Measurements from ENCODE around the gene MOB2. TPM values are rescaled to one million over a fixed set of nuclear protein-coding genes. Genes with fewer than 3 reads are reported as not detected.

Gene MOB2
- total and polyA plus RNA-seq, 2 of the 13 experiments (the other 11 are each of a cell fraction or from before 2014, with no cell fraction given): 21.8 to 27.7 TPM

DNA sequence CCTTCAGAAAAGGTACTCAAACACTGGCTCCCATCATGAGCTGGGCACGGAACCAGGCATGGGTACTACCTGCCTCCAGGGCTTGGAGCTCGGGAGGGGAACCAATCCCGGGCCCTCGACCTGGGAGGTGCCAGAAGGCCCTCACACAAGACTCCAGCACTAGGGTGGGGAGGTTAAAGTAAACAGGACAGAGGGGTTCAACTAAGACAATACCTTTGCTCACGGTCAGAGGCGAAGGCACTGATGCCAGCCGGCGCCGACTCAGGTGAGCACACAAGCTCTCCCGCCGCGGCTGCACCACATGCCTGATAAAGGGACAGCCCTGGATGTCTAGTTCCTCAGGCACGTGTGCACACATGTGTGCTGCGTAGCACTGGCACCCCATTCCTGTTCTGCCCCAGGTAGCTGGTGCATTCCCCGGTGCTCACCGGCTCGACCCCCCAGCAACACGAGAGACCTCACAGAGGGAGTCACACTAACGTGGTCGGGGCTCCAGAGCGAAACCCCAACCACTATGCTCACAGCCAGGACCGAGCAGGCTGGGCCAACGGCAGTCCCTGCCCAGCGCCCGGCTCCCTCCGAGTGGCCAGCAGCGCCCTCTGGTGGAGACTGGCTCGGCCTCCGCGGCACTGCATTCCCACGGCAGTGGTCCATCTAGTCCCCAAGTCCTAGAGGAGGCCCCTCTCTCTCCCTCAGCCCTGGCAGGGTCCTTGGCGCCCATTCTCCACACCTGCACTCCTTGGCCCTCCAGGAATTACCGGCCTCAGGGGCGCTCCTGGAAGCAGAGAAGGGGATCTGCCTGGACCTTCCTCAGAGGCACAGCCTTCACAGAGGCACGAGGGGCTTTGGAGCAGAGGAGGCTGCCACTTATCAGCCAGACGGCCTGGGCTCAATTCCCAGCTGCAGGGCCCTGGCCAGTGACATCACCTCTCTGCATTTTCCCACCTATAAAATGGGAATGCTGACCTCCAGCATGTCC lies 28.8 kb upstream of the MOB2 start (continued):
- TF ChIP-seq, protein P1, sequence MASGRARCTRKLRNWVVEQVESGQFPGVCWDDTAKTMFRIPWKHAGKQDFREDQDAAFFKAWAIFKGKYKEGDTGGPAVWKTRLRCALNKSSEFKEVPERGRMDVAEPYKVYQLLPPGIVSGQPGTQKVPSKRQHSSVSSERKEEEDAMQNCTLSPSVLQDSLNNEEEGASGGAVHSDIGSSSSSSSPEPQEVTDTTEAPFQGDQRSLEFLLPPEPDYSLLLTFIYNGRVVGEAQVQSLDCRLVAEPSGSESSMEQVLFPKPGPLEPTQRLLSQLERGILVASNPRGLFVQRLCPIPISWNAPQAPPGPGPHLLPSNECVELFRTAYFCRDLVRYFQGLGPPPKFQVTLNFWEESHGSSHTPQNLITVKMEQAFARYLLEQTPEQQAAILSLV (CRISPR knock-in tag; IDR thresholded peaks at IDR 0.05; ENCODE audit: borderline replicate concordance): 0 out of 2 replicates have a peak, but pooled peaks have one; percentile 20
- TF ChIP-seq ZNF205 (CRISPR knock-in tag; IDR thresholded peaks at IDR 0.05) (no peak), ZNF891 (CRISPR knock-in tag; IDR thresholded peaks at IDR 0.05) (0 out of 2 replicates have a peak, but pooled peaks have one; percentile 24), FOSL1 (CRISPR knock-in tag; IDR thresholded peaks at IDR 0.05; ENCODE audit: borderline replicate concordance) (no peak), TBX2 (CRISPR knock-in tag; IDR thresholded peaks at IDR 0.05; ENCODE audit: borderline replicate concordance) (no peak; the same call in 1 of the 2 replicates), ZNF577 (CRISPR knock-in tag; IDR thresholded peaks at IDR 0.05; ENCODE audit: borderline replicate concordance, low read depth) (no peak), FOXO1 (CRISPR knock-in tag; IDR thresholded peaks at IDR 0.05) (no peak), HOXA3 (CRISPR knock-in tag; IDR thresholded peaks at IDR 0.05) (no peak)
- TF ChIP-seq, protein P2, sequence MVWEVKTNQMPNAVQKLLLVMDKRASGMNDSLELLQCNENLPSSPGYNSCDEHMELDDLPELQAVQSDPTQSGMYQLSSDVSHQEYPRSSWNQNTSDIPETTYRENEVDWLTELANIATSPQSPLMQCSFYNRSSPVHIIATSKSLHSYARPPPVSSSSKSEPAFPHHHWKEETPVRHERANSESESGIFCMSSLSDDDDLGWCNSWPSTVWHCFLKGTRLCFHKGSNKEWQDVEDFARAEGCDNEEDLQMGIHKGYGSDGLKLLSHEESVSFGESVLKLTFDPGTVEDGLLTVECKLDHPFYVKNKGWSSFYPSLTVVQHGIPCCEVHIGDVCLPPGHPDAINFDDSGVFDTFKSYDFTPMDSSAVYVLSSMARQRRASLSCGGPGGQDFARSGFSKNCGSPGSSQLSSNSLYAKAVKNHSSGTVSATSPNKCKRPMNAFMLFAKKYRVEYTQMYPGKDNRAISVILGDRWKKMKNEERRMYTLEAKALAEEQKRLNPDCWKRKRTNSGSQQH (CRISPR knock-in tag; IDR thresholded peaks at IDR 0.05; ENCODE audit: low read depth): no peak
- TF ChIP-seq, protein P3, sequence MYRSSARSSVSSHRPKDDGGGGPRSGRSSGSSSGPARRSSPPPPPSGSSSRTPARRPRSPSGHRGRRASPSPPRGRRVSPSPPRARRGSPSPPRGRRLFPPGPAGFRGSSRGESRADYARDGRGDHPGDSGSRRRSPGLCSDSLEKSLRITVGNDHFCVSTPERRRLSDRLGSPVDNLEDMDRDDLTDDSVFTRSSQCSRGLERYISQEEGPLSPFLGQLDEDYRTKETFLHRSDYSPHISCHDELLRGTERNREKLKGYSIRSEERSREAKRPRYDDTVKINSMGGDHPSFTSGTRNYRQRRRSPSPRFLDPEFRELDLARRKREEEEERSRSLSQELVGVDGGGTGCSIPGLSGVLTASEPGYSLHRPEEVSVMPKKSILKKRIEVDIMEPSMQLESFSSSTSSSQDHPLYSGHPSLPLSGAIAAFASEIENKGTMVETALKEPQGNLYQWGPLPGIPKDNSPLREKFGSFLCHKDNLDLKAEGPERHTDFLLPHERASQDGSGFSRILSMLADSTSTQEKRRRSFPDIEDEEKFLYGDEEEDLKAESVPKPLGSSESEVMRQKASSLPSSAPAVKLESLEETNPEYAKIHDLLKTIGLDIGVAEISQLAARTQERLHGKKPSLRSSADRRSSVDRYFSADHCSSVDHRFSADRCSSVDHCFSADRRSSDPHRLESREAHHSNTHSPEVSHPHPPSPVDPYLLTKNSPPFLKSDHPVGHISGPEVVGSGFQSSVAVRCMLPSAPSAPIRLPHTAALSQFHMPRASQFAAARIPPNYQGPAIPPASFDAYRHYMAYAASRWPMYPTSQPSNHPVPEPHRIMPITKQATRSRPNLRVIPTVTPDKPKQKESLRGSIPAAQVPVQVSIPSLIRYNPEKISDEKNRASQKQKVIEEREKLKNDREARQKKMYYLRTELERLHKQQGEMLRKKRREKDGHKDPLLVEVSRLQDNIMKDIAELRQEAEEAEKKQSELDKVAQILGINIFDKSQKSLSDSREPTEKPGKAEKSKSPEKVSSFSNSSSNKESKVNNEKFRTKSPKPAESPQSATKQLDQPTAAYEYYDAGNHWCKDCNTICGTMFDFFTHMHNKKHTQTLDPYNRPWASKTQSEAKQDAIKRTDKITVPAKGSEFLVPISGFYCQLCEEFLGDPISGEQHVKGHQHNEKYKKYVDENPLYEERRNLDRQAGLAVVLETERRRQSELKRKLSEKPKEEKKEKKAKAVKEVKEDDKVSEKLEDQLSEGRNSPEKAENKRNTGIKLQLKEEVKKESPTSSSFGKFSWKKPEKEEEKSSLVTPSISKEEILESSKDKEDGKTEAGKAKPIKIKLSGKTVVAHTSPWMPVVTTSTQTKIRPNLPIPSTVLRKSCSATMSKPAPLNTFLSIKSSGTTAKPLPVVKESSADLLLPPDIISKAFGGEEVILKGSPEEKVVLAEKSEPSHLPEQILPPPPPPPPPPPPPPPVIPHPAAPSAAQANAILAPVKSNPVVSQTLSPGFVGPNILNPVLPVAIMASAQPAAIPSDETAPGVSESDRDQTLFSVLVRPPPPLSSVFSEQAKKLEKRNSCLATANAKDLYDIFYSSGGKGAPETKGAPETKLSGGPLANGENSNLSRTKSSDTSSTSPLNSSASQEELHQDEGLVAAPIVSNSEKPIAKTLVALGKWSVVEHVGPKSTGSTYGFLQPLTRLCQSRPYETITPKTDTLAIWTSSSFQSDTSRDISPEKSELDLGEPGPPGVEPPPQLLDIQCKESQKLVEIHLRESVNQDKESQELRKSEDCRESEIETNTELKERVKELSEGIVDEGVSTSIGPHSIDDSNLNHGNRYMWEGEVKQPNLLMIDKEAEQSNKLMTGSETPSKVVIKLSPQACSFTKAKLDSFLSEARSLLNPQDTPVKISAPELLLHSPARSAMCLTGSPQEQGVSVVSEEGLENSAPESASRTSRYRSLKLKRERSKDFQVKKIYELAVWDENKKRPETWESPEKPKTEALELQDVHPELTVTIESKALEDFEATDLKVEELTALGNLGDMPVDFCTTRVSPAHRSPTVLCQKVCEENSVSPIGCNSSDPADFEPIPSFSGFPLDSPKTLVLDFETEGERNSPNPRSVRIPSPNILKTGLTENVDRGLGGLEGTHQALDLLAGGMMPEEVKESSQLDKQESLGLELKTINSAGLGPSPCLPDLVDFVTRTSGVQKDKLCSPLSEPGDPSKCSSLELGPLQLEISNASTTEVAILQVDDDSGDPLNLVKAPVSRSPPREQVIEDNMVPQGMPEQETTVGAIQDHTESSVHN (CRISPR knock-in tag; IDR thresholded peaks at IDR 0.05): no peak
- TF ChIP-seq, protein P4, sequence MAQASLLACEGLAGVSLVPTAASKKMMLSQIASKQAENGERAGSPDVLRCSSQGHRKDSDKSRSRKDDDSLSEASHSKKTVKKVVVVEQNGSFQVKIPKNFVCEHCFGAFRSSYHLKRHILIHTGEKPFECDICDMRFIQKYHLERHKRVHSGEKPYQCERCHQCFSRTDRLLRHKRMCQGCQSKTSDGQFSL (CRISPR knock-in tag; IDR thresholded peaks at IDR 0.05): no peak
- TF ChIP-seq, protein P5, sequence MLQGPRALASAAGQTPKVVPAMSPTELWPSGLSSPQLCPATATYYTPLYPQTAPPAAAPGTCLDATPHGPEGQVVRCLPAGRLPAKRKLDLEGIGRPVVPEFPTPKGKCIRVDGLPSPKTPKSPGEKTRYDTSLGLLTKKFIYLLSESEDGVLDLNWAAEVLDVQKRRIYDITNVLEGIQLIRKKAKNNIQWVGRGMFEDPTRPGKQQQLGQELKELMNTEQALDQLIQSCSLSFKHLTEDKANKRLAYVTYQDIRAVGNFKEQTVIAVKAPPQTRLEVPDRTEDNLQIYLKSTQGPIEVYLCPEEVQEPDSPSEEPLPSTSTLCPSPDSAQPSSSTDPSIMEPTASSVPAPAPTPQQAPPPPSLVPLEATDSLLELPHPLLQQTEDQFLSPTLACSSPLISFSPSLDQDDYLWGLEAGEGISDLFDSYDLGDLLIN (CRISPR knock-in tag; IDR thresholded peaks at IDR 0.05; ENCODE audit: borderline replicate concordance): no peak
